HG02678 (cell line): ENCODE data around the gene AMZ1.
"Not testable (repeated sequence)": the region's sequence is repeated elsewhere in the genome, so short reads cannot be mapped to it uniquely, and the experiment has no call there.

Experiments
- ATAC-seq: cut with Tn5 transposase; IDR thresholded peaks from one replicate; pipeline ENCODE4 v1.9.1; 2021; ENCODE audit warnings: mild to moderate bottlenecking, moderate library complexity; ENCODE audit not compliant: unreplicated experiment

The AMZ1 gene

GRCh38 chr7:2724453-2725177, 36.6 kb downstream of the AMZ1 start:
- no peak for ATAC-seq

DNA sequence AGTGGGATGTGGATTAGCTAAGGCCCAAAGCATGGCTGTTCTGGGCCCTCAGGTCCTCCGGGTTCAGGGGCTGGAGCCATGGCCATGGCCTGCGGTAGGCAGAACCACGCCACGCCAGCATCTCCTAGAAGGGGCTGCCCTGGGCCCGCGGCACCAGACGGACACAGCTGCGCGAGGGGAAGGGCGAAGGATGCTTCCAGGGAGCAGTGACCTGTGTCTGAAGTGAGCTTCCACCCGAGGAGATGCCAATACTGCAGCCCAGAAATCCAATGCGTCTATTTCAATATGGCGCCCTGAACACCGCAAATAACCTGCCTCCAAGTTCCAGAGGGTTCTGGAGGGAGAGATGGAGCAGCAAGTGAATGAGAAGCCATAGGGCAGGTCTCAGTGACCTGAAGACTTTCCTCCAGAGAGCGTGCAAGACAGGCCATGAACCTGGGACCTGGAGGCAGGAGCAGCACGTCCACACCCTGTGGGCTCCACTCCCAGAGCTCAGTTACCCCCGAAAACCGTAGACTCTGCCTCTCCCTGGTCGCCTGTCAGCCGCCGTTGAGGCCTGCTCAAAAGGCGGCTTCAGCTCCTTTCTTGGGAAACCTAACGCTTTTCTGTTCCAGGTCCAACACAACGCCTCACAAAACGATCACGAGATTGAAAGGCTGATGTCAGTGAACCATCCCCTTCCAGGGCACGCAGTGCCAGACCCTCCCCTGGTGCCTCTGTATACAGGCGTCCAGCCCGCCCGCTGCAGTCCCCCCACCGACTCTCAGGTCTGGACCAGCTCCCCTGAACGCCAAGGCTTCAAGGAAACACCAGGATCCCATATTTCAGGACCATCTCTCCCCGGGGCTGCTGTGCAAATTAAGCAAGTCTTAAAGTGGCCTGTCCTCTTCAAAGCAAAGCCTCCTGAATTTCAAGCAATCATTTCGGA, 37.4 kb downstream of the AMZ1 start:
- no peak for ATAC-seq

DNA sequence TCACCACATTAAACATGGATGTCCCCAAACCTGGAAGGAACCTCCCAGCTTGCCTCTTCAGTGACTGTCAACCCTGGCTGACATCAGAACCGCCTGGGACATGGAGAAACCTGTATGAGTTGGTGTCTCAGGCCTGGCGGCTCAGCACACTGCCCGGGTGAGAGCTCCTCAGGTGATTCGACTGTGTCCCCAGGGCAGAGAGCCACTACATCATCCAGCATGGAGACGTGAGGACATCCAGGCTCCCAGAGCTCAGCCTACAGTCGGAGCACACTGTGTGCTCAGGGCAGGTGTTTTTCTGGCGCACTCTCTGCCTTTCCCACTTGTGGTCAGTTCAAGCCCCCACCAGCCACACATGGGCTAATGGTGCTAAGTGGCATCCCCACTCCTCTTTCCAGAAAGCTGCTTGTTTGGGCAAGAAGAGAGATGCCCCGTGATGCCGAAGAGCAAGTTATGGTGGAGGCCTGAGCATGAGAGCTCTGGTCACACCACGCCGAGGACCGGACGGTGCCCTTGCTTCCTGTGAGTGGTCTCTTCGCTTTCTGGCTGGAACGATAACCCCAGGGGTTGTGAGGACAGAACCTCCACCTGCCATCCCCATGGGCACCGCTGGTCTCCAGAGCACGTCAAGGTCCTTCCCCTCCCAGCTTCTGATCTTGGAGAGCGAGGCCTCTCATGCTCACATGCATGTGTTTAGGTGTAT, 38.5 kb downstream of the AMZ1 start:
- ATAC-seq = no peak

DNA sequence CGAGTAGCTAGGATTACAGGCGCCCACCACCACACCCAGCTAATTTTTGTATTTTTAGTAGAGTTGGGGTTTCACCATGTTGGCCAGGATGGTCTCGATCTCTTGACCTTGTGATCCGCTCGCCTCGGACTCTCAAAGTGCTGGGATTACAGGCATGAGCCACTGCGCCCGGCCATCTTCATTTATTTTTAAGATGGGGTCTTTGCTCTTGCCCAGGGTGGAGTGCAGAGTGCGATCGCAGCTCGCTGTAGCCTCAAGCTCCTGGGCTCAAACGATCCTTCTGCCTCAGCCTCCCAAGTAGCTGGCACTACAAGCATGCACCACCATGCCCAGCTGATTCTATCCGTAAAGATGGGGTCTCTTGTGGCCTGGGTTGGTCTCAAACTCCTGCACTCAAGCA, 39.2 kb downstream of the AMZ1 start:
- not testable (repeated sequence) for ATAC-seq

DNA sequence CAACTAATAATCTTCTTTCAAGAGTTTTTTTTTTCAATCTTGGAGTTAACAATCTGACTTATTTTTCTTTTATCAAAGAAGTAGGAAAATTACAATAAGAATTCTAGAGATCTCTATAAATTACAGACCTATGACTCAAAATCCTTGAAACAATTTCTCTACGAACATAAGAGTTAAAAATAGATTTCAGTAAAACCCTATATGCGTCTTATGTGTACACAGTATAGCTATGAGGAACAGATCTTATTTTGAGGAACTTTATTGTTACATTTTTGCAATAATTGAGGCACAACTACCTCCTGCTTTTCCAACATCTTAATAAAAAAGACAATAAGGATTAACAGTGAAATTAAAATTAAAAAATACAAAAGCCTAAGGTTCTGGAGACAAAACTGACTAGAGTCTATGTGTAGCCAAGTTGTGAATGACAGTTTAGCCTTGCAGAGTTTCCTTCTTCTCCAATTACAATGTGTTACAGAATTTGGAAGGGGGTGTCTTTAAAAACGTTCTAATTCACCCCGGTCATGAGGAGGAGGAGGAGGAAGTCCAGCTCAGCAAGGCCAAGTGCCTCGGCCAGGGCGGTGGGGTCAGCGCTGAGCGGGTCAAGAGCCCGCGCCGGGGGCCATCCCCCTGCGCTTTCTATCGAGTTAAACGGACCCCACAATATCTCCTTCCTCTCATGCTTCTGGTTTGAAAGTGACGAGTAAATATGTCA, 40.5 kb downstream of the AMZ1 start:
- no peak for ATAC-seq

DNA sequence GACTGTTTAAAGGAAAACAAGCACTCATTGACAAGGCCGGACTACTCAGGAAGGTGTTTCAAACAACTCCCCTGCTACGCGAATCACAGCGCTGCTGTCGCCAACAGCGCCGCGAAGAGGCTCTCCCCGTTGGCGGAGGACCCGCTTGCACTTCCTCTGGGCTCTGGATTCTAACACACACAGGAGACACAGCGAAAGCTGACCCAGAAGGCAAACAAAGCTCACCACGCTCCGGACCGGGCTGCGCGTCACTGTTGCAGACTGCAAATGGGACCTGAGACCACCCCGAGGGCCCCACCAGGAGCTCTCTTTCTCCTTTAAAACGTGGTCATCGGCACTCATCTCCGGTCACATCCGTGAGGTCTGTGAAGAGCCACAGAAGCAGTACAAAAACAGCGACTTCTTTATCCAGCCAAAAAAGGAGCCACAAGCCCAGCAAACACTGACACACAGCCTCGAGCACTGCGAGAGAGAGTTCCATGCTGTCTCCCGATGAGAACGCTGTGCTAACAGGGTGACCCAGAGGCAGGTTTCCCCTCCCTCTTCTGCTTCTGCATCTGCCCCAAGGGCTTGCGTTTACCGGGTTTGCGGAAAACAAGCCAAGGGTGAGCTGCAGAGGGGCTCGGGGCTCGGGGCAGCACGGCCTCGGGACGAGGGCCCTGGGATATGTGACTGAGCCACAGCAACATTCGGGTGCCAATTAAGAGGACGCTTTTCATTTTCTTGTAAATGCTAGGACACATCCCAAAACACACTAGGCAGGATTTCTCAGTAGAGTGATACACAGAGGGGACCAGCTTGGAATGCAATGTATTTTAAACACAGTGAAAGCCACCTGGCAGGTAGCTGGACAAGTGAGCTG, 41.3 kb downstream of the AMZ1 start:
- no peak for ATAC-seq

DNA sequence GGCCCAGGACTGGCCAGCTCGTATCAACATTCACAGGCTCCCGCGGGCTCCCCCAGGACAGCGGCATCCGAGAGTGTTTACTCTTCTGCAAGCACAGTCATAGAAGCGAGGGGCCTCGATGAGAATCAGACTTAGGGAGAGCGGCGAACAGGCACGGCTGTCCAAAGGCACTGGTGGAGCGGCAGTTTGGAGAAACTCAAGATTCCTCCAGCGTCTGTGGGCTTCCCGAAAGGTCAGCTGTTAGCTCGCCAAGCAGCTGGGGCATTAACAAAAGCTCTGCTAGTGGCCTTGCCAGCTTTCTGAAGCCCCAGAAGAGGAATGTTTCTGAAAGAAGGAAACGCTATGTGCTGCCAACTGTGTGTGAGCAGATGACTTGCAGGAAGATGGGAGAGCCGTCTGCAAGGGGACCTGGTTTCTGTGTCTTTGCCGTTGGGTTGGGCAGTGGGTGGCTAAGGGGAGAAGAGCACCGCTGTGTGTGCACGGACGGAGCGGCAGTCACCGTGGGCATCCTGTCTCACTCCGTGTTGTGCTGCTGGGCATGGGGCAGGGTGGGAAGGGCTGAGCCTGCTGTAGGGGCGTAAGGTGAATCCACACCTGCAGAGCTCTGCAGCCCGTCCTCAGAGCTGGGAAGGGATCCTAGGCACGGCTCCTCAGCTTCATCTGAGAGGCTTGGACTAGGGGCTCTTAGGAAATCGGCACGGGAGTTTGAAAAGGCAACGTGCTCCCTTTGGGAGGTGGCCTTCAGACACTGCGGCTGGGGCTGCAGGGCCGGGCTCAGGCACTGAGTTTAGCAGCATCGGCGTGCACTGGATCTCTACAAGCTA, 42.1 kb downstream of the AMZ1 start:
- ATAC-seq = no peak

DNA sequence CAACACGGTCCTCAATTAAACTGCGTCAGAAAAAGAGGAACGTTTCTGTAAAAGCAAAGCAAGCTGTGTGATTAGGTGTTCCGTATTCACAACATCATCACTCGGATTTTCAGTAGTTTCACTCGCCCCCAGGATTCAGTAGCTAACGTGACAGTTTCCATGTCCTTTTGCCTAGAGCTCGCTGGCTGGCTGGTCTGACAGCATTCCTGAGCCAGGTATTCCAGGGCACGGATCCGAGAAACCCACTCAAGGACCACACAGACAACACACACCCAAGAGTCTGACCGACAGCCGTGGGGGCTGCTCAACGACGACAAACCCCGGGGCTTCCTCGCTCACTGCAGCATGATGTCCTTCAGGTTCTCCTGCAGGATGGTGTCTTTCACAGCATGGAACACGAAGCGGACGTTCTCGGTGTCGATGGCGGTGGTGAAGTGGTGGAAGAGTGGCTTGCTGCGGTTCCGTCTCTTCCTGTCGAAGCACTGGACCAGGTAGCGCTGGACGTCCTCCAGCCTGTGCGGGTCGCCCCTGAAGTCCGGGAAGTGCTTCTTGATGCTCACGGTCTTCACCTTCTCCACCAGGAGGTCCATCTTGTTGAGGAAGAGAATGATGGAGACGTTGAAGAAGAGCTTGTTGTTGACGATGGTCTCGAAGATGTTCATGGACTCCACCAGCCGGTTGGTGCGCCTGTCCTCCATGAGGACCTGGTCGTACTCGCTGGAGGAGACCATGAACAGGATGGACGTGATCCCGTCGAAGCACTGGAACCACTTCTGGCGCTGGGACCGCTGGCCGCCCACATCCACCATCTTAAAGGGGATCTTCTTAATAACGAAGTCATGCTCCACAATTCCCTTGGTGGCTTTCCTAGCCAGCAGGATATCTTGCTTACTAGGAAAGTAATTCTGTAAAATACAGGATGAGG, 43.1 kb downstream of the AMZ1 start:
- ATAC-seq = no peak

DNA sequence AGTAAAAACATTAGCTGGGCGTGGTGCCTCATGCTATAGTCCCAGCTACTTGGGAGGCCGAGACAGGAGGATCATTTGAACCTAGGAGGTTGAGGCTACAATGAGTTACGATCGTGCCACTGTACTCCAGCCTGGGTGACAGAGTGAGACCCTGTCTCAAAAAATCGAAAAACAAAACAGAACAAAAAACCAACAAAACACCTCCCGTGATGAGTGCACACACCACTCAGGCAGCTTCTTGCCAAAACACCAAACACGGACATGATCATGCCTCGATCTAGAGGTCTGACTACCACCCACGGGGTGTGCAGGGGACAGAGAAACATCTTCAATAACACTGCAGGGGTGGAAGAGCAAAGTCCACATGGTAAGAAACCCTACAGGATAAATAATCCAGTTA, 44.4 kb downstream of the AMZ1 start:
- ATAC-seq = no peak

- no peak for ATAC-seq
These were observed 45.1 kb downstream of the AMZ1 start for GRCh38 chr7:2732959-2733584.

DNA sequence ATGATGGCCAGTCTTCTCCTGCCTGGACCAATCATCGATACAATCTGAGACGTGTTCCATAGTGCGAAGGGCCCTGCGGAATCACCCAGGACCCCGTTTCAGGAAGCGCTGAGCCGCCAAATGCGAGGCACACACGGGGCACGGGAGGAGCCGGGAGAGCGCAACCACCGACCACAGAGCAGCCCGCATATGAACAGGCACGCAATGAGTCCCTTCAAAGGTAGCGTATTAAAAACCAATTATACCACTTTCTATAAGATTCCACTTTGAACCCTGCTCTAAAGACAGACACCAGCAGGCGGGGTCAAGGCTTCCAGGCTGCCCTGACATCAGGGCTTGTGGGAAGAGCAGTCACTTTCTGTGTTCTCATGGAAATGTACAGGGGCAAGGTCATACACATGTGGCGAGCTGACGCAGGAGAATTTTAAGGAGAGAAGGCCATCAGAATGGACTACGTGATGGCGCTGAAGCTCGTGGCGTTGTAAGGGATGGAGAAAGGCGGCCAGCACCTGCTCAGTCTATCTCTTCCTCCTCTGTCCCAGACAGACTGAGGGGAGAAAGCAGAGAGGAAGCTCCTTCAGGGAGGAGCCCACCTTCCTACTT, 46.2 kb downstream of the AMZ1 start:
- ATAC-seq = no peak

DNA sequence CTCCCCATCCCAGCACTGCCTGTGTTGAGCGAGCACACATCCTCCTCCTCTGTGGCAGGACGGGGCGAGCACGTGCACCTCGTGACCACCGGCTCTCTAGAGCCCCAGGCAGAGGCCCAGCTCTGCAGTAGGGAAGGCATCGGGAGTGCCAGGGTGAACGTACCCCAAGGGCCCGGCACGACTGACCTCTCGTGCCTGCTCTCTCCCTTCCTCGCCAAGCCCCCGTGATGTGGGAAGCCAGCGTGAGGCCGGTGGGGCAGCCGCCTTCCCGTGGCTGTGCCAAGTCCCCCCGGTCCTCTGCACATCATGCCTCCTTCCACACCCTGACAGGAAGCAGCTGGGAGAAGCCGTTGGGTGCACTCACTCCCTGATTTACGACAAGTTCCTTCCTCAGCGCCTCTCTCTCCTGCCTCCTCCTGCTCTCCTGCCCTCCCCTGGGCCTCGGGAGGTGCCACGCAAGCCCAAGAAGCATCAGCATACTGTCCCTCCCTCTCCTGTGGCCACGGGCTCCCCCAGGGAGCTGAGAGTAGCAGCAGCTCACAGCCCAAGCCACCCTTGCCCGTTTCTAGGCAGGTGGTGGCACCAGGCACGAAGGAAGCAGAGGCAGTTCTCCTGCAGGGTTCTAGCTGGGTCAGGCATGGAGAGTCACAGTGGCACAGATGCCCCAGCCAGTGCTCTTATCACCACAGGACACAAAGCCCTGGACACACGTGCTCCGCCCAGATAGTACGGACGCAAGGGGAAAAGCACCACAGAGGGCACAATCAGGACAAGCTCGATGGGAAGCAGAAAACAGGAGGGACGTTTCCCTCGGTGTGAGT, 47.0 kb downstream of the AMZ1 start:
- ATAC-seq = no peak

DNA sequence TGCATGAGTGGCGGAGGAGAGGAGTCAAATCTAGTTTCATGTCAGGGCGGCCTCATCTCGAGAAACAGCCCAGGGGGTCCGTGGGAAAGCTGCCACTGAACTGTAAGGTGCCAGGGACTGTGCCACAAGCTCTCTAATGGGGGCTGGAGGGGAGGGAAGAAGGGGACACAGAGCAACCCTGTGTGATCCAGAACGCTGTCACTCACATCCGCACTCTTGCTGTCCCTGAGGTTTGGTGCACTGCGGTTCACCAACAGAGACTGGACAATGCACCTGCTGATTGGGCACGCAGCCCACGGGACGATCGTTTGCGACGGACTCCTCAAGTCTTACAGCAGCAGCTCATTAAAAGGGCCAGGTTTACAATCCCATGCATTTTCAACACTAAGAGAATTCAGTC, 47.7 kb downstream of the AMZ1 start:
- ATAC-seq = no peak

DNA sequence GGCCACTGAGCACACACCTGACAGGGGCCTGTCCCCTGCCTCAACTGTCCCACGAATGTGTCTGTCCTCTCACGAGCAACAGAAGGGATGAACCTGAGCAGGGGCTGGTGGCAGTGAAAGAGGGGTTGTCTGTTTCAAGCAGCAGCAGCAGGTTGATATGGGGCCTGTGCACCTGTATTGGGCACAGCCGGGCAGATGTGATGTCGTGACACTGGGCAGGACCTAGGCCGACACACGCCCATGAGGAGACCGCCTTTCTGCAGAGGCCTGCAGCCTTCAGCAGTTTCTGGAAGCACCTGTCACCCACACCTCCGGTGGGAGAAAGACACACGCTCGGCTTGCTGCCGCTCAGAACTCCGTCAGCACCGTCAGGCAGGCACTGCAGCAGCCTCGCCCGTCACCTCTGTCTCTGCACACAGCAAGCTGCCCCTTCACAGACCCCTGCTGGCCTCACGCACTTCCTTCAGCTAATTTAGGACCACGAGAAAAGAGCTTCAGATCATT, 48.5 kb downstream of the AMZ1 start:
- ATAC-seq = no peak

DNA sequence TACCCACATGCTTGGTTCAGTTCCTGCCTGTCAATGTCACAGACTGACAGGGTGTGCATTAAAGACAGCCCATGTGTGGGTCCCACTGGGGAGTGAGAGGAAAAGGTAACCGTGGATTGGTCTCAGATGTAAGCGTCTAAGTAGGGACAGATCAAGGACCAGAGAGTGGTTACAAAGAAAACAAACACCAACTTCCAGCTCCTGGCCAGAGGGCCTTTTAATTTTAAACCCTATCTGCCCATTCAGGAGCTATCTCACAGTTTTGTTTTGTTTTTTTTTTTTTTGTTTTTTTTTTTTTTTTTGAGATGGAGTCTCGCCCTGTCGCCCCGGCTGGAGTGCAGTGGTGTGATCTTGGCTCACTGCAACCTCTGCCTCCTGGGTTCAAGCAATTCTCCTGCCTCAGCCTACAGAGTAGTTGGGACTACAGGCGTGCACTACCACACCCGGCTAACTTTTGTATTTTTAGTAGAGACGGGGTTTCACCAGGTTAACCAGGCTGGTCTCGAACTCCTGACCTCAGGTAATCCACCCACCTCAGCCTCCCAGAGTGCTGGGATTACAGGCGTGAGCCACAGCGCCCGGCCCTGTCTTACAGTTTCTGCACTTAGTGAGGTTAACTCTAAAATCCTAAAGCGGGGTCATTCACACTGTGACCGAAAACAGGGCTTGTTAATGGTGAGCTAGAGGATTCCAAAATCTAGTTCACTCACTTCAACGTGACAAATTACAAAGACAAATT, 49.2 kb downstream of the AMZ1 start:
- not testable (repeated sequence) for ATAC-seq
